Measurements from ENCODE around the gene SOAT2.

DNA sequence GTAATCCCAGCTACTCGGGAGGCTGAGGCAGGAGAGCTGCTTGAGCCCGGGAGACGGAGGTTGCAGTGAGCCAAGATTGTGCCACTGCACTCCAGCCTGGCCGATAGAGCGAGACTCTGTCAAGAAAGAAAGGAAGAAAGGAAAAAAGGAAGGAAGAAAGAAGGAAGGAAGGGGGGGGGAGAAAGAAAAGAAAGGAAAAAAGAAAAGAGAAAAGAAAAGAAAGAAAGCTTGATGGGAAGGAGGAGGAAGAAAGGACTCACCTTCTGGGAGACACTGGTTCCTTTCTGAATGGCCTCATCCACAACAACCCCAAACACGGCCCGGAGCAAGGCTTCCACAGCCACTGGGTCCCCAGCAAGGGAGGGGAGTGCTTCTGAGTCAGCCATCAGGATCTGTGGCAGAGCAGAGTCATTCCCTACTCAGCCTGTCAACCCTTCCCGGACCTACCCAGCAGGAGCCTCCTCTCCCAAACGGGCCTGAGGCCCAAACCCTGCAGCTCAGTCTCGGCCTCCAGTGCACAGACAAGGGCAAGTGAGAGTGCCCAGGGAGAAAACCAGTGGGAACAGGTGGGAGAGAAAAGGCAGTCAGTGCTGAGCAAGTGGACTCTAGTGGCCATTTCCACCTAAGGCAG, 69.9 kb downstream of the SOAT2 start:
- TF ChIP-seq, protein P1, sequence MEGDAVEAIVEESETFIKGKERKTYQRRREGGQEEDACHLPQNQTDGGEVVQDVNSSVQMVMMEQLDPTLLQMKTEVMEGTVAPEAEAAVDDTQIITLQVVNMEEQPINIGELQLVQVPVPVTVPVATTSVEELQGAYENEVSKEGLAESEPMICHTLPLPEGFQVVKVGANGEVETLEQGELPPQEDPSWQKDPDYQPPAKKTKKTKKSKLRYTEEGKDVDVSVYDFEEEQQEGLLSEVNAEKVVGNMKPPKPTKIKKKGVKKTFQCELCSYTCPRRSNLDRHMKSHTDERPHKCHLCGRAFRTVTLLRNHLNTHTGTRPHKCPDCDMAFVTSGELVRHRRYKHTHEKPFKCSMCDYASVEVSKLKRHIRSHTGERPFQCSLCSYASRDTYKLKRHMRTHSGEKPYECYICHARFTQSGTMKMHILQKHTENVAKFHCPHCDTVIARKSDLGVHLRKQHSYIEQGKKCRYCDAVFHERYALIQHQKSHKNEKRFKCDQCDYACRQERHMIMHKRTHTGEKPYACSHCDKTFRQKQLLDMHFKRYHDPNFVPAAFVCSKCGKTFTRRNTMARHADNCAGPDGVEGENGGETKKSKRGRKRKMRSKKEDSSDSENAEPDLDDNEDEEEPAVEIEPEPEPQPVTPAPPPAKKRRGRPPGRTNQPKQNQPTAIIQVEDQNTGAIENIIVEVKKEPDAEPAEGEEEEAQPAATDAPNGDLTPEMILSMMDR (IDR thresholded peaks at IDR 0.05), result no peak
- TF ChIP-seq POLR2A (IDR thresholded peaks at IDR 0.05), result no peak
